HepG2 (cell line): ENCODE measurements around the gene MYO1E. TPM values are rescaled to one million over a fixed set of nuclear protein-coding genes. Genes with fewer than 3 reads are reported as not detected.
"Not testable (repeated sequence)": the region's sequence is repeated elsewhere in the genome, so short reads cannot be mapped to it uniquely, and the experiment has no call there.

Experiments
- ATAC-seq: fragments of 200-7000 bp; cut with Tn5 transposase; 3 replicates; pipeline ENCODE4 v1.9.1; 2020; ENCODE audit warnings: mild to moderate bottlenecking, moderate library complexity
- BruUV-seq: library from RNA; stranded (reverse); fragments of 400-500 nt; replicated peaks from 2 replicates; lab custom pipeline; 2021; lab: Mats Ljungman, UMichigan
- CTCF ChIA-PET: fragments of 300-600 bp; formaldehyde crosslinking; extraction: SDS; loops from one replicate; lab custom pipeline; 2021; ENCODE audit warnings: low total read pairs, inconsistent platforms, low intra/inter-chr PET ratio; lab: Yijun Ruan, JAX
- POLR2A ChIA-PET: fragments of 350-600 bp; sonication (Branson Sonifier 250); formaldehyde crosslinking; loops from one replicate; lab custom pipeline; 2020; ENCODE audit warnings: antibody characterized with exemption, inconsistent platforms; lab: Yijun Ruan, JAX
- DNase-seq: peaks from one replicate; pipeline ENCODE4 v3.0.0-alpha.2; 2015; ENCODE audit warnings: low spot score
- FAIRE-seq: peaks from 3 replicates; lab custom pipeline; 2011; peaks lifted over from hg19 to GRCh38; lab: Jason Lieb, UNC
- H2AFZ ChIP-seq: one replicate; pipeline ENCODE4 v1.6.1; 2011; ENCODE audit warnings: low read length, inconsistent platforms
- H3K27ac ChIP-seq: fragments of 300-600 bp; 3 replicates; pipeline ENCODE4 v1.8.0; 2011; ENCODE audit warnings: mixed run types, mild to moderate bottlenecking, mixed read lengths, low read length, inconsistent platforms; ENCODE audit not compliant: insufficient read depth; ENCODE audit errors: extremely low read length
- H3K27me3 ChIP-seq, 2 experiments: fragments of 200-600 bp in 1 of 2; 2 replicates in 1 of 2; 3 replicates in 1 of 2; pipeline versions ENCODE4 v1.6.0 to v1.8.0; 2011; ENCODE audit warnings: low read length in 2 of 2, mild to moderate bottlenecking in 2 of 2, moderate library complexity in 2 of 2, inconsistent platforms in 1 of 2; ENCODE audit not compliant: insufficient read depth in 2 of 2, control insufficient read depth in 1 of 2
- H3K36me3 ChIP-seq, 2 experiments: fragments of 200-600 bp in 1 of 2; replicated peaks in 1 of 2; 2 replicates in 1 of 2; 3 replicates in 1 of 2; pipeline versions ENCODE4 v1.5.1 to v1.8.0; 2011; ENCODE audit warnings: low read length in 2 of 2, inconsistent platforms in 1 of 2; ENCODE audit not compliant: insufficient read depth in 2 of 2, control insufficient read depth in 1 of 2
- H3K4me1 ChIP-seq: 2 replicates; pipeline ENCODE4 v1.5.1; 2012; ENCODE audit warnings: low read length, inconsistent platforms; ENCODE audit not compliant: insufficient read depth
- H3K4me2 ChIP-seq: 2 replicates; pipeline ENCODE4 v1.6.0; 2011; ENCODE audit warnings: low read depth, low read length, inconsistent platforms
- H3K4me3 ChIP-seq, 3 experiments: fragments of 200-600 bp in 1 of 3; sonication (generic), shearing (Covaris generic) in 1 of 3; replicated peaks in 1 of 3; 2 replicates each; pipeline ENCODE4 v1.5.1; 2011 to 2016; ENCODE audit warnings: low read length in 3 of 3, inconsistent platforms in 2 of 3, low read depth in 2 of 3, mild to moderate bottlenecking in 2 of 3, control low read depth in 1 of 3, mixed read lengths in 1 of 3; ENCODE audit not compliant: insufficient read depth in 1 of 3
- H3K79me2 ChIP-seq: one replicate; pipeline ENCODE4 v1.6.1; 2011; ENCODE audit warnings: low read length, inconsistent platforms; ENCODE audit not compliant: insufficient read depth
- H3K9ac ChIP-seq: 2 replicates; pipeline ENCODE4 v1.6.0; 2011; ENCODE audit warnings: mild to moderate bottlenecking, low read depth, low read length, inconsistent platforms; ENCODE audit not compliant: insufficient read depth
- H3K9me3 ChIP-seq: 2 replicates; pipeline ENCODE4 v1.5.1; 2012; ENCODE audit warnings: mild to moderate bottlenecking, low read length
- H4K20me1 ChIP-seq: 2 replicates; pipeline ENCODE4 v1.6.0; 2011; ENCODE audit warnings: inconsistent platforms, mild to moderate bottlenecking, low read length, moderate library complexity; ENCODE audit not compliant: insufficient read depth
- ADNP ChIP-seq: sonication (generic); formaldehyde crosslinking; IDR thresholded peaks from 2 replicates; pipeline ENCODE4 v1.4.0; 2020; ENCODE audit warnings: missing genetic modification reagents
- CAMTA2 ChIP-seq: sonication (generic); formaldehyde crosslinking; IDR thresholded peaks from 2 replicates; pipeline ENCODE4 v1.4.0; 2020; ENCODE audit warnings: mild to moderate bottlenecking, missing genetic modification reagents, borderline replicate concordance
- FOXA1 ChIP-seq, 2 experiments: fragments of 450-650 bp in 1 of 2; sonication (generic) in 1 of 2; formaldehyde crosslinking in 1 of 2; IDR thresholded peaks; 2 replicates each; pipeline versions ENCODE4 v1.4.0 to v1.6.1; 2016 to 2020; ENCODE audit warnings: missing genetic modification reagents in 1 of 2
- HNF4A ChIP-seq: sonication (generic); formaldehyde crosslinking; IDR thresholded peaks from 2 replicates; pipeline ENCODE4 v1.4.0; 2020; ENCODE audit warnings: missing genetic modification reagents
- HOXA5 ChIP-seq: sonication (generic); formaldehyde crosslinking; IDR thresholded peaks from 2 replicates; pipeline ENCODE4 v1.4.0; 2020; ENCODE audit warnings: missing genetic modification reagents
- KDM4B ChIP-seq: sonication (generic); formaldehyde crosslinking; IDR thresholded peaks from 2 replicates; pipeline ENCODE4 v1.4.0; 2020; ENCODE audit warnings: missing genetic modification reagents
- TBL1XR1 ChIP-seq: fragments of 150-350 bp; IDR thresholded peaks from 2 replicates; pipeline ENCODE4 v1.6.1; 2014; ENCODE audit warnings: borderline replicate concordance, low read length; ENCODE audit not compliant: partially characterized antibody
- ZFP36L1 ChIP-seq: sonication (generic); formaldehyde crosslinking; IDR thresholded peaks from 2 replicates; pipeline ENCODE4 v1.8.0; 2022; ENCODE audit warnings: mild to moderate bottlenecking, missing genetic modification reagents, moderate library complexity
- ZNF678 ChIP-seq: sonication (generic); formaldehyde crosslinking; IDR thresholded peaks from 2 replicates; pipeline ENCODE4 v1.4.0; 2020; ENCODE audit warnings: mild to moderate bottlenecking, missing genetic modification reagents
- ZNF720 ChIP-seq: sonication (generic); formaldehyde crosslinking; IDR thresholded peaks from 2 replicates; pipeline ENCODE4 v1.4.0; 2020; ENCODE audit warnings: missing genetic modification reagents
- ZNF761 ChIP-seq: sonication (generic); formaldehyde crosslinking; conservative IDR thresholded peaks from 2 replicates; pipeline ENCODE4 v1.4.0; 2020; ENCODE audit warnings: mild to moderate bottlenecking, missing genetic modification reagents
- WGBS: methylation state at CpG from one replicate; pipeline ENCODE4 v1.1.6; 2017; ENCODE audit warnings: low lambda C conversion rate; 5-methylcytosine and 5-hydroxymethylcytosine counted together
- in situ Hi-C: cut with HindIII; loops from 2 replicates; pipeline ENCODE4 v1.10.0; 2017; ENCODE audit warnings: low pct_unique_long_range_greater_than_20kb; ENCODE audit not compliant: extremely low pct_ligation_motif_present
- intact Hi-C: fragments of 100-400 bp; cut with micrococcal nuclease; formaldehyde crosslinking; loops from one replicate; pipeline ENCODE4 v1.10.0; 2022; ENCODE audit not compliant: unreplicated experiment
- polyA plus RNA-seq, 8 experiments: library from polyadenylated mRNA; depleted of rRNA in 3 of 8; stranded (reverse) in 7 of 8; unstranded in 1 of 8; fragments of >200 nt; fragmentation: Illumina TruSeq in 4 of 8; extraction: Trizol in 4 of 8; gene quantifications; 2 replicates each; pipeline versions ENCODE4 v1.2.1 to v1.2.3, GENCODE V29; 2011 to 2016; ENCODE audit warnings: low read depth in 4 of 8, missing spikeins in 1 of 8, mixed read lengths in 1 of 8; ENCODE audit not compliant: insufficient read depth in 1 of 8
- total RNA-seq, 5 experiments: library from RNA; depleted of rRNA; stranded (reverse); fragments of >200 nt; fragmentation: Illumina TruSeq; extraction: Trizol; gene quantifications; 2 replicates each; pipeline ENCODE4 v1.2.3, GENCODE V29; 2016; ENCODE audit warnings: low read depth in 1 of 5

MYO1E gene
- total and polyA plus RNA-seq, 2 of the 13 experiments (the other 11 are each of a cell fraction or from before 2014, with no cell fraction given): 15.7 to 25.1 TPM

DNA sequence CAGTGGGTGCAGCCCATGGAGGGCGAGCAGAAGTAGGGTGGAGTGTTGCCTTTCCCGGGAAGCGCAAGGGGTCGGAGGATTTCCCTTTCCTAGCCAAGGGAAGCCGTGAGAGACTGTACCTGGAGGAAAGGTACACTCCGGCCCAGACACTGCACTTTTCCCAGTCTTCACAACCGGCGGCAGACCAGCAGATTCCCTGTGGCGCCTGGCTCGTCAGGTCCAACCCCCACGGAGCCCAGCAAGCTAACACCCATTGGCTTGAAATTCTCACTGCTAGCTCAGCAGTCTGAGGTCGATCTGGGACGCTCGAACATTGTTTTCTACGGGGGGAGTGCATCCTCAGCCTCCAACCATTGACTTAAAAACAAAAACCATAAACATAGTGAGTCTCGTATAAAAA lies 241.2 kb downstream of the MYO1E start:
- ChIA-PET CTCF (no interaction called here), POLR2A (no interaction called here)
- intact Hi-C loops: no loop called here
- Histone ChIP-seq H3K79me2 (peaks cover 3% of the 10 kb centered on the region), H2AFZ (no peak overlapping the region), H3K27ac (no peak overlapping the region), H3K4me1 (no peaks in the 10 kb centered on the region), H4K20me1 (no peaks in the 10 kb centered on the region), H3K36me3 (peaks cover 15 to 61% of the 10 kb centered on the region in 2 experiments), H3K4me3 (no peak overlapping the region), H3K27me3 (no peaks in the 10 kb centered on the region), H3K9me3 (peaks cover 12% of the 10 kb centered on the region; the same call in 1 of the 2 replicates), H3K9ac (no peak overlapping the region), H3K4me2 (no peak overlapping the region)
- TF ChIP-seq ADNP (no peak), FOXA1 (IDR thresholded peaks at IDR 0.05) (no peak), FOXA1 (CRISPR knock-in tag; IDR thresholded peaks at IDR 0.05) (no peak), ZNF761 (no peak), ZNF720 (CRISPR knock-in tag) (no peak), TBL1XR1 (no peak), CAMTA2 (CRISPR knock-in tag) (no peak), KDM4B (CRISPR knock-in tag) (no peak), HOXA5 (no peak), ZNF678 (CRISPR knock-in tag) (no peak), ZFP36L1 (CRISPR knock-in tag) (no peak), HNF4A (no peak)
- in situ Hi-C loops: loop anchor here (10.0 kb wide), 1 partner anchor 57 kb away; no protein-coding TSS in a partner anchor
- WGBS: 98% methylated on average over 16 of the region's 16 CpGs
- BruUV-seq: no TSS peak
- FAIRE-seq (no peak), DNase-seq (no peak), ATAC-seq (no peak)

DNA sequence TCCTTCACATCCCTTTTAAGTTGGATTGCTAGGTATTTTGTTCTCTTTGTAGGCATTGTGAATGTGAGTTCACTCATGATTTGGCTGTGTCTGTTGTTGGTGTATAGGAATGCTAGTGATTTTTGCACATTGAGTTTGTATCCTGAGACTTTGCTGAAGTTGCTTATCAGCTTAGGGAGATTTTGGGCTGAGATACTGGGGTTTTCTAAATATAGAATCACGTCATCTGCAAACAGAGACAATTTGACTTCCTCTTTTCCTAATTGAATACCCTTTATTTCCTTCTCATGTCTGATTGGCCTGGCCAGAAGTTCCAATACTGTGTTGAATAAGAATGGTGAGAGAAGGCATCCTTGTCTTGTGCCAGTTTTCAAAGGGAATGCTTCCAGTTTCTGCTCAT lies 245.4 kb downstream of the MYO1E start:
- H2AFZ ChIP-seq, H3K27me3 ChIP-seq, CTCF ChIA-PET, BruUV-seq, FAIRE-seq, H3K27ac ChIP-seq, H3K79me2 ChIP-seq, ATAC-seq, in situ Hi-C loops, intact Hi-C loops, H4K20me1 ChIP-seq, H3K9ac ChIP-seq, POLR2A ChIA-PET, H3K4me1 ChIP-seq, DNase-seq, H3K4me3 ChIP-seq, H3K4me2 ChIP-seq: not testable (repeated sequence)
- peaks cover 15 to 56% of the 10 kb centered on the region in 2 experiments for H3K36me3 ChIP-seq
- WGBS: 100% methylated on average over 1 of the region's 1 CpG
- peaks cover 12% of the 10 kb centered on the region; the same call in 1 of the 2 replicates for H3K9me3 ChIP-seq

DNA sequence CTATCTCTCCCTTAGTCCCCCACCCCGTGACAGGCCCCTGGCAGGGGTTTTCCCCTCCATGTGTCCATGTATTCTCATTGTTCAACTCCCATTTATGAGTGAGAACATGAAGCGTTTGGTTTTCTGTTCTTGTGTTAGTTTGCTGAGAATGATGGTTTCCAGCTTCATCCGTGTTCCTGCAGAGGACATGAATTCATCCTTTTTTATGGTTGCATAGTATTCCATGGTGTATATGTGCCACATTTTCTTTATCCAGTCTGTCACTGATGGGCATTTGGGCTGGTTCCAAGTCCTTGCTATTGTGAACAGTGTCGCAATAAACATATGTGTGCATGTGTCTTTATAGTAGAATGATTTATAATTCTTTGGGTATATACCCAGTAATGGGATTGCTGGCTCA lies 247.0 kb downstream of the MYO1E start:
- H3K9ac ChIP-seq, H3K79me2 ChIP-seq, BruUV-seq, DNase-seq, ATAC-seq, intact Hi-C loops, H3K4me2 ChIP-seq, H4K20me1 ChIP-seq, H2AFZ ChIP-seq, POLR2A ChIA-PET, in situ Hi-C loops, FAIRE-seq, H3K4me1 ChIP-seq, H3K27ac ChIP-seq, H3K27me3 ChIP-seq, CTCF ChIA-PET, H3K4me3 ChIP-seq: not testable (repeated sequence)
- H3K36me3 ChIP-seq: peaks cover 10 to 50% of the 10 kb centered on the region in 2 experiments; a peak in 4 of 5 replicates
- peaks cover 12% of the 10 kb centered on the region; the same call in 1 of the 2 replicates for H3K9me3 ChIP-seq
- WGBS: 97% methylated on average over 4 of the region's 4 CpGs
